ENCODE data around the gene ZAP70. TPM values are rescaled to one million over a fixed set of nuclear protein-coding genes. Genes with fewer than 3 reads are reported as not detected.

Gene ZAP70
- total and polyA plus RNA-seq, 2 of the 13 experiments (the other 11 are each of a cell fraction or from before 2014, with no cell fraction given): 0.51 to 4.0 TPM

DNA sequence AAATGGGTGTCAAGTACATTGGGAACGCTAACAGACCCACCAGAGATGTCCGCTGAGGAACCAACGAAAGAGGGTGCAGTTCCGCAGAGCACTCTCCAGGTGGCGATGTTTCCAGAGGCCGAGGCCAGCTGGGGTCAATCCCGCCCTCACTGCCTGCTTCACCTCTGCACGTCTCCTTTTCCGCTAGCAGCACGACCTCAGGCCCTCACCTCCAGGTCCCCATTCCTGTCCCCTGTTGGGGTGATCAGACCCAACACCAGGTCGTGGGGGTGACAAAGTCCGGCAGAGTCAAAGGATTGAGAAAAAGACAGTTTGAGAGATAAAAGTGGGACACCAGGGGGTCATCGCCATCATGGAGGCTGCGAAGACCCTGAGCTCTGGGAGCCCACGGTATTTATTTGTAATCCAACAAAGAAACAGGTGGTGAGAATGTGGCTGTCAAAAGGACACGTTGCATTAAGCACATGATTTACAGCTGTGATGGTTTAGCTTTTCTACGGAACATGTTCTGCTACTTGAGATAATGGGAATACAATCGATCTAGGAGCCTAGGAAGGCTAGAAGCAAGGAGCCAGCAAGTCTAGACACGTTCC lies 27.3 kb downstream of the ZAP70 start (continued):
- TF ChIP-seq PITX1 (CRISPR knock-in tag; IDR thresholded peaks at IDR 0.05) (no peak), PHF5A (CRISPR knock-in tag; IDR thresholded peaks at IDR 0.05; ENCODE audit: low read depth, unreplicated experiment) (no peak), ZNF260 (CRISPR knock-in tag; IDR thresholded peaks at IDR 0.05; ENCODE audit: borderline replicate concordance, low read depth) (no peak), ZNF136 (CRISPR knock-in tag; IDR thresholded peaks at IDR 0.05; ENCODE audit: low read depth) (no peak), ETV5 (CRISPR knock-in tag; IDR thresholded peaks at IDR 0.05; ENCODE audit: borderline replicate concordance) (no peak), ZNF878 (CRISPR knock-in tag; IDR thresholded peaks at IDR 0.05) (no peak), RARG (CRISPR knock-in tag; IDR thresholded peaks at IDR 0.05; ENCODE audit: low read depth) (no peak), MEIS1 (CRISPR knock-in tag; IDR thresholded peaks at IDR 0.05; ENCODE audit: borderline replicate concordance) (no peak), MED1 (CRISPR knock-in tag; IDR thresholded peaks at IDR 0.05) (peak; percentile 31; the same call in 1 of the 2 replicates), RBM22 (optimal IDR thresholded peaks at IDR 0.05; ENCODE audit: low read length) (no peak), IKZF4 (CRISPR knock-in tag; IDR thresholded peaks at IDR 0.05; ENCODE audit: borderline replicate concordance, low read depth, not compliant biosample characterization) (peak; percentile 60), NCOA5 (CRISPR knock-in tag; IDR thresholded peaks at IDR 0.05) (no peak), ZNF879 (CRISPR knock-in tag; IDR thresholded peaks at IDR 0.05) (no peak), TSC22D2 (CRISPR knock-in tag; IDR thresholded peaks at IDR 0.05; ENCODE audit: borderline replicate concordance) (no peak), KLF6 (CRISPR knock-in tag; IDR thresholded peaks at IDR 0.05) (no peak), ZMYM3 (CRISPR knock-in tag; IDR thresholded peaks at IDR 0.05) (peak; percentile 58), ZNF501 (CRISPR knock-in tag; IDR thresholded peaks at IDR 0.05) (no peak), SALL2 (CRISPR knock-in tag; IDR thresholded peaks at IDR 0.05) (no peak), NR2F2 (IDR thresholded peaks at IDR 0.05; ENCODE audit: borderline replicate concordance, low read depth) (0 out of 2 replicates have a peak, but pooled peaks have one; percentile 25), GLI4 (CRISPR knock-in tag; IDR thresholded peaks at IDR 0.05; ENCODE audit: borderline replicate concordance) (no peak), ZNF644 (CRISPR knock-in tag; IDR thresholded peaks at IDR 0.05; ENCODE audit: low read depth) (no peak), ZBTB1 (CRISPR knock-in tag; IDR thresholded peaks at IDR 0.05; ENCODE audit: borderline replicate concordance) (no peak), SETDB1 (CRISPR knock-in tag; IDR thresholded peaks at IDR 0.05; ENCODE audit: borderline replicate concordance) (no peak)
- TF ChIP-seq, protein P1, sequence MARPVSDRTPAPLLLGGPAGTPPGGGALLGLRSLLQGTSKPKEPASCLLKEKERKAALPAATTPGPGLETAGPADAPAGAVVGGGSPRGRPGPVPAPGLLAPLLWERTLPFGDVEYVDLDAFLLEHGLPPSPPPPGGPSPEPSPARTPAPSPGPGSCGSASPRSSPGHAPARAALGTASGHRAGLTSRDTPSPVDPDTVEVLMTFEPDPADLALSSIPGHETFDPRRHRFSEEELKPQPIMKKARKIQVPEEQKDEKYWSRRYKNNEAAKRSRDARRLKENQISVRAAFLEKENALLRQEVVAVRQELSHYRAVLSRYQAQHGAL (CRISPR knock-in tag; IDR thresholded peaks at IDR 0.05; ENCODE audit: not compliant biosample characterization): no peak
- TF ChIP-seq, protein P2, sequence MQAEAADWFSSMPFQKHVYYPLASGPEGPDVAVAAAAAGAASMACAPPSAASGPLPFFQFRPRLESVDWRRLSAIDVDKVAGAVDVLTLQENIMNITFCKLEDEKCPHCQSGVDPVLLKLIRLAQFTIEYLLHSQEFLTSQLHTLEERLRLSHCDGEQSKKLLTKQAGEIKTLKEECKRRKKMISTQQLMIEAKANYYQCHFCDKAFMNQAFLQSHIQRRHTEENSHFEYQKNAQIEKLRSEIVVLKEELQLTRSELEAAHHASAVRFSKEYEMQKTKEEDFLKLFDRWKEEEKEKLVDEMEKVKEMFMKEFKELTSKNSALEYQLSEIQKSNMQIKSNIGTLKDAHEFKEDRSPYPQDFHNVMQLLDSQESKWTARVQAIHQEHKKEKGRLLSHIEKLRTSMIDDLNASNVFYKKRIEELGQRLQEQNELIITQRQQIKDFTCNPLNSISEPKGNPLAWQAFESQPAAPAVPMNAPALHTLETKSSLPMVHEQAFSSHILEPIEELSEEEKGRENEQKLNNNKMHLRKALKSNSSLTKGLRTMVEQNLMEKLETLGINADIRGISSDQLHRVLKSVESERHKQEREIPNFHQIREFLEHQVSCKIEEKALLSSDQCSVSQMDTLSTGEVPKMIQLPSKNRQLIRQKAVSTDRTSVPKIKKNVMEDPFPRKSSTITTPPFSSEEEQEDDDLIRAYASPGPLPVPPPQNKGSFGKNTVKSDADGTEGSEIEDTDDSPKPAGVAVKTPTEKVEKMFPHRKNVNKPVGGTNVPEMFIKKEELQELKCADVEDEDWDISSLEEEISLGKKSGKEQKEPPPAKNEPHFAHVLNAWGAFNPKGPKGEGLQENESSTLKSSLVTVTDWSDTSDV (CRISPR knock-in tag; IDR thresholded peaks at IDR 0.05): no peak
- TF ChIP-seq, protein P3, sequence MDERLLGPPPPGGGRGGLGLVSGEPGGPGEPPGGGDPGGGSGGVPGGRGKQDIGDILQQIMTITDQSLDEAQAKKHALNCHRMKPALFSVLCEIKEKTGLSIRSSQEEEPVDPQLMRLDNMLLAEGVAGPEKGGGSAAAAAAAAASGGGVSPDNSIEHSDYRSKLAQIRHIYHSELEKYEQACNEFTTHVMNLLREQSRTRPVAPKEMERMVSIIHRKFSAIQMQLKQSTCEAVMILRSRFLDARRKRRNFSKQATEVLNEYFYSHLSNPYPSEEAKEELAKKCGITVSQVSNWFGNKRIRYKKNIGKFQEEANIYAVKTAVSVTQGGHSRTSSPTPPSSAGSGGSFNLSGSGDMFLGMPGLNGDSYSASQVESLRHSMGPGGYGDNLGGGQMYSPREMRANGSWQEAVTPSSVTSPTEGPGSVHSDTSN (CRISPR knock-in tag; IDR thresholded peaks at IDR 0.05): no peak
- TF ChIP-seq, protein P4, sequence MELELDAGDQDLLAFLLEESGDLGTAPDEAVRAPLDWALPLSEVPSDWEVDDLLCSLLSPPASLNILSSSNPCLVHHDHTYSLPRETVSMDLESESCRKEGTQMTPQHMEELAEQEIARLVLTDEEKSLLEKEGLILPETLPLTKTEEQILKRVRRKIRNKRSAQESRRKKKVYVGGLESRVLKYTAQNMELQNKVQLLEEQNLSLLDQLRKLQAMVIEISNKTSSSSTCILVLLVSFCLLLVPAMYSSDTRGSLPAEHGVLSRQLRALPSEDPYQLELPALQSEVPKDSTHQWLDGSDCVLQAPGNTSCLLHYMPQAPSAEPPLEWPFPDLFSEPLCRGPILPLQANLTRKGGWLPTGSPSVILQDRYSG (CRISPR knock-in tag; IDR thresholded peaks at IDR 0.05): no peak
